Neural progenitor cell (in vitro differentiated cells): ENCODE data around the gene GYG1. TPM values are rescaled to one million over a fixed set of nuclear protein-coding genes. Genes with fewer than 3 reads are reported as not detected.

ENCODE experiments used
- DNase-seq: peaks from one replicate; pipeline ENCODE4 v3.0.0-alpha.2; 2016; ENCODE audit warnings: low spot score
- H2AFZ ChIP-seq: fragments of 200-600 bp; sonication (generic); replicated peaks from 2 replicates; pipeline ENCODE4 v1.6.1; 2016; ENCODE audit warnings: antibody characterized with exemption
- H3F3A ChIP-seq: fragments of 200-600 bp; sonication (generic); 2 replicates; pipeline ENCODE4 v1.6.1; 2016; ENCODE audit warnings: antibody characterized with exemption, low read depth
- H3K27ac ChIP-seq: fragments of 200-600 bp; sonication (generic); 2 replicates; pipeline ENCODE4 v1.5.1; 2016; ENCODE audit warnings: mild to moderate bottlenecking
- H3K27me3 ChIP-seq: fragments of 200-600 bp; sonication (generic); 2 replicates; pipeline ENCODE4 v1.6.1; 2016; ENCODE audit warnings: mild to moderate bottlenecking, moderate library complexity
- H3K36me3 ChIP-seq: fragments of 200-600 bp; sonication (generic); 2 replicates; pipeline ENCODE4 v1.5.1; 2016
- H3K4me1 ChIP-seq: fragments of 200-600 bp; sonication (generic); 2 replicates; pipeline ENCODE4 v1.6.1; 2016; ENCODE audit warnings: mixed run types
- H3K4me2 ChIP-seq: fragments of 200-600 bp; sonication (generic); 2 replicates; pipeline ENCODE4 v1.6.1; 2016
- H3K4me3 ChIP-seq: fragments of 200-600 bp; sonication (generic); 2 replicates; pipeline ENCODE4 v1.5.1; 2016
- H3K79me2 ChIP-seq: fragments of 200-600 bp; sonication (generic); 2 replicates; pipeline ENCODE4 v1.6.1; 2016; ENCODE audit warnings: low read depth
- H3K9ac ChIP-seq: fragments of 200-600 bp; sonication (generic); 2 replicates; pipeline ENCODE4 v1.6.1; 2016
- H3K9me3 ChIP-seq: fragments of 200-600 bp; sonication (generic); 2 replicates; pipeline ENCODE4 v1.5.1; 2016; ENCODE audit warnings: low read depth
- H4K20me1 ChIP-seq: fragments of 200-600 bp; sonication (generic); 2 replicates; pipeline ENCODE4 v1.6.1; 2016; ENCODE audit warnings: low read depth
- H3K27ac Mint-ChIP-seq: 3 replicates; pipeline ENCODE4 v1.8.0; 2021; ENCODE audit warnings: mixed read lengths
- H3K27me3 Mint-ChIP-seq: 2 replicates; pipeline ENCODE4 v1.8.0; 2022; ENCODE audit warnings: low read depth, mild to moderate bottlenecking, inconsistent platforms, moderate library complexity, mixed read lengths; ENCODE audit not compliant: insufficient read depth
- H3K36me3 Mint-ChIP-seq: 3 replicates; pipeline ENCODE4 v1.8.0; 2021; ENCODE audit warnings: mixed read lengths
- H3K4me1 Mint-ChIP-seq: 3 replicates; pipeline ENCODE4 v1.8.0; 2021; ENCODE audit warnings: mixed read lengths
- H3K4me3 Mint-ChIP-seq: 3 replicates; pipeline ENCODE4 v1.8.0; 2021; ENCODE audit warnings: mild to moderate bottlenecking, moderate library complexity, mixed read lengths
- H3K9me3 Mint-ChIP-seq: 3 replicates; pipeline ENCODE4 v1.8.0; 2020; ENCODE audit warnings: mixed read lengths
- CTCF ChIP-seq: fragments of 200-600 bp; sonication (generic); IDR thresholded peaks from 2 replicates; pipeline ENCODE4 v1.5.1; 2017; ENCODE audit warnings: antibody characterized with exemption, mild to moderate bottlenecking
- EZH2 ChIP-seq: fragments of 200-600 bp; sonication (generic); IDR thresholded peaks from 2 replicates; pipeline ENCODE4 v1.6.1; 2017; ENCODE audit warnings: antibody characterized with exemption, mild to moderate bottlenecking, moderate library complexity
- EZH2phosphoT487 ChIP-seq: fragments of 200-600 bp; sonication (generic); IDR thresholded peaks from 2 replicates; pipeline ENCODE4 v1.6.1; 2017; ENCODE audit warnings: antibody characterized with exemption
- total RNA-seq: library from RNA; depleted of rRNA; stranded (reverse); fragments of >200 nt; gene quantifications from 2 replicates; pipeline ENCODE4 v1.2.3, GENCODE V29; 2015; ENCODE audit warnings: low replicate concordance

GYG1 gene
- 20.7 and 22.0 TPM in 2 replicates for total RNA-seq

GRCh38 chr3:148991219-148992026 lies at the start of gene GYG1:
GYG1 (plus strand) TSS chr3:148991540; CDS start chr3:148991641, 101 bp downstream.
- Histone ChIP-seq H2AFZ (peak within 1 kb of the TSS; percentile 80), H3F3A (no peaks in the 10 kb centered on the region), H4K20me1 (no peaks in the 10 kb centered on the region), H3K27ac (no peak within 1 kb of the TSS), H3K4me2 (peak within 1 kb of the TSS; percentile 83), H3K4me1 (no peaks in the 10 kb centered on the region), H3K9me3 (no peaks in the 10 kb centered on the region), H3K27me3 (peaks cover 30% of the 10 kb centered on the region), H3K9ac (no peak within 1 kb of the TSS), H3K36me3 (no peaks in the 10 kb centered on the region), H3K79me2 (no peaks in the 10 kb centered on the region), H3K4me3 (peak within 1 kb of the TSS; percentile 73)
- Mint-ChIP-seq H3K27me3 (peaks cover 20% of the 10 kb centered on the region), H3K27ac (peak within 1 kb of the TSS; percentile 18), H3K4me3 (peak within 1 kb of the TSS; percentile 83), H3K4me1 (peaks cover 10% of the 10 kb centered on the region), H3K36me3 (peaks cover 4% of the 10 kb centered on the region), H3K9me3 (no peaks in the 10 kb centered on the region)
- TF ChIP-seq CTCF (peak; percentile 49), EZH2 (no peak)
- peak; percentile 88 for DNase-seq

GRCh38 chr3:148943506-148944205 lies 47.7 kb upstream of the GYG1 start:
- no peaks in the 10 kb centered on the region for H3K27me3 ChIP-seq
- Mint-ChIP-seq H3K36me3 (no peaks in the 10 kb centered on the region), H3K27me3 (peaks cover 2% of the 10 kb centered on the region), H3K27ac (no peak overlapping the region), H3K4me1 (peaks cover 40% of the 10 kb centered on the region), H3K9me3 (no peaks in the 10 kb centered on the region), H3K4me3 (no peak overlapping the region)
- H3K9me3 ChIP-seq = no peaks in the 10 kb centered on the region
- no peaks in the 10 kb centered on the region for H3K36me3 ChIP-seq
- no peak overlapping the region for H3K27ac ChIP-seq
- H3K4me3 ChIP-seq = no peak overlapping the region
- no peaks in the 10 kb centered on the region for H4K20me1 ChIP-seq
- no peaks in the 10 kb centered on the region for H3F3A ChIP-seq
- H3K9ac ChIP-seq = no peak overlapping the region
- TF ChIP-seq CTCF (peak; percentile 80), EZH2phosphoT487 (no peak)
- no peak overlapping the region for H3K4me2 ChIP-seq
- H2AFZ ChIP-seq = no peak overlapping the region
- DNase-seq = peak; percentile 82
- H3K4me1 ChIP-seq = peaks cover 5% of the 10 kb centered on the region
- H3K79me2 ChIP-seq = no peaks in the 10 kb centered on the region

DNA sequence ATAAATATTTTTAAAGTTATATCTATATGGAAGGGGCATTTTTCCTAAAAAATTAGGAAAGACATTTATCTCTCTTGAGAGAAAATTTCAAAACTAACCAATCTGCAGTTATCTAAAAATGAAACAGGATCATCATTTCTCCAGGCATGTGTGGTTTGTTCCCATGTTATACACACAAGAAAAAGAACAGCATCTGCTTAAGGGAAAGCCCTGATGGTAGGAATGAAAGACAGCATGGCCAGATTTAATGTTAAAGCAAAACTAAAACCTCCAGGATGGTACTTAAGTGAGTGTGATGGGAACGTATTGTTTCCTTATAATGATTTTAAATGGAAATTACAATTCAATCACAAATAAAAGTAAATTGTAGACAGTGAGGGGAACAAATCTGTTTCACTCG lies 46.2 kb upstream of the GYG1 start:
- Histone ChIP-seq H3F3A (no peaks in the 10 kb centered on the region), H3K36me3 (no peaks in the 10 kb centered on the region), H3K27me3 (no peaks in the 10 kb centered on the region), H3K4me3 (no peak overlapping the region), H3K4me2 (no peak overlapping the region), H2AFZ (no peak overlapping the region), H3K4me1 (no peaks in the 10 kb centered on the region), H4K20me1 (no peaks in the 10 kb centered on the region), H3K9ac (no peak overlapping the region), H3K79me2 (no peaks in the 10 kb centered on the region), H3K9me3 (no peaks in the 10 kb centered on the region), H3K27ac (no peak overlapping the region)
- Mint-ChIP-seq H3K36me3 (no peaks in the 10 kb centered on the region), H3K4me1 (peaks cover 29% of the 10 kb centered on the region), H3K27ac (no peak overlapping the region), H3K9me3 (no peaks in the 10 kb centered on the region), H3K4me3 (no peak overlapping the region), H3K27me3 (peaks cover 2% of the 10 kb centered on the region)
- TF ChIP-seq CTCF = no peak
- no peak for TF ChIP-seq EZH2phosphoT487
- TF ChIP-seq EZH2 = no peak
- DNase-seq = no peak
